Activated CD4-positive, alpha-beta T cell treated with anti-CD3 and anti-CD28 coated beads, Interleukin-2, amount 10 ng/mL, durations not matched to agents 24 days and 14 days (primary cell): ENCODE results near the gene HSPA4. TPM values are rescaled to one million over a fixed set of nuclear protein-coding genes. Genes with fewer than 3 reads are reported as not detected.

Experiments
- DNase-seq: peaks from one replicate; pipeline ENCODE4 v3.0.0; 2022
- H3K27ac Mint-ChIP-seq: one replicate; pipeline ENCODE4 v1.8.0; 2022; ENCODE audit warnings: mild to moderate bottlenecking, mixed read lengths
- H3K27me3 Mint-ChIP-seq: one replicate; pipeline ENCODE4 v1.8.0; 2022; ENCODE audit warnings: mixed read lengths
- H3K36me3 Mint-ChIP-seq: one replicate; pipeline ENCODE4 v1.8.0; 2022; ENCODE audit warnings: low read depth, mild to moderate bottlenecking, mixed read lengths
- H3K4me1 Mint-ChIP-seq: one replicate; pipeline ENCODE4 v1.8.0; 2021; ENCODE audit warnings: mixed read lengths
- H3K4me3 Mint-ChIP-seq: one replicate; pipeline ENCODE4 v1.8.0; 2022; ENCODE audit warnings: mild to moderate bottlenecking, moderate library complexity, mixed read lengths
- H3K9me3 Mint-ChIP-seq: one replicate; pipeline ENCODE4 v1.8.0; 2021; ENCODE audit warnings: mixed read lengths
- intact Hi-C: fragments of 100-400 bp; cut with micrococcal nuclease; formaldehyde crosslinking; loops from one replicate; pipeline ENCODE4 v1.15.1; 2023
- total RNA-seq: library from RNA; stranded (reverse); gene quantifications from 2 replicates; pipeline ENCODE4 v1.2.3, GENCODE V29; 2022

Gene HSPA4
- total RNA-seq, 1 donor from 2014 or later: 270 TPM

GRCh38 chr5:133150909-133151544 lies 99.2 kb downstream of the HSPA4 start:
- H3K27me3 Mint-ChIP-seq: no peaks in the 10 kb centered on the region
- no peak for DNase-seq
- H3K27ac Mint-ChIP-seq: no peak overlapping the region
- no peaks in the 10 kb centered on the region for H3K9me3 Mint-ChIP-seq
- peaks cover 11% of the 10 kb centered on the region for H3K4me1 Mint-ChIP-seq
- intact Hi-C loops: no loop called here
- no peak overlapping the region for H3K4me3 Mint-ChIP-seq
- no peaks in the 10 kb centered on the region for H3K36me3 Mint-ChIP-seq

GRCh38 chr5:133154274-133155075 lies 102.7 kb downstream of the HSPA4 start:
- Mint-ChIP-seq H3K9me3 (peaks cover 5% of the 10 kb centered on the region), H3K4me3 (no peak overlapping the region), H3K27me3 (peaks cover 2% of the 10 kb centered on the region), H3K4me1 (no peaks in the 10 kb centered on the region), H3K27ac (no peak overlapping the region), H3K36me3 (no peaks in the 10 kb centered on the region)
- DNase-seq: no peak
- intact Hi-C loops: no loop called here

GRCh38 chr5:133155326-133155969 lies 103.6 kb downstream of the HSPA4 start:
- intact Hi-C loops: no loop called here
- H3K4me3 Mint-ChIP-seq: no peak overlapping the region
- no peaks in the 10 kb centered on the region for H3K36me3 Mint-ChIP-seq
- H3K27ac Mint-ChIP-seq: no peak overlapping the region
- no peak for DNase-seq
- peaks cover 2% of the 10 kb centered on the region for H3K27me3 Mint-ChIP-seq
- H3K9me3 Mint-ChIP-seq: peaks cover 6% of the 10 kb centered on the region
- peaks cover 4% of the 10 kb centered on the region for H3K4me1 Mint-ChIP-seq

Other genes with a start within 250 kb of the HSPA4 start
- 0.59 and 0.65 TPM in 2 replicates for gene SOWAHA, start 238.7 kb upstream of the HSPA4 start, total RNA-seq
- 5.3 and 7.4 TPM in 2 replicates for gene SHROOM1, start 221.4 kb upstream of the HSPA4 start, total RNA-seq
- 0.30 and 0.45 TPM in 2 replicates for gene GDF9, start 185.5 kb upstream of the HSPA4 start, total RNA-seq
- gene UQCRQ, start 185.4 kb upstream of the HSPA4 start, total RNA-seq: 454 and 464 TPM in 2 replicates
- 4.7 and 6.0 TPM in 2 replicates for gene LEAP2, start 178.3 kb upstream of the HSPA4 start, total RNA-seq
- gene AFF4, start 88.4 kb upstream of the HSPA4 start, total RNA-seq: 32.3 and 32.7 TPM in 2 replicates
- 32.2 and 36.0 TPM in 2 replicates for gene ZCCHC10, start 25.5 kb upstream of the HSPA4 start, total RNA-seq